HG02970 (cell line): ENCODE results near the gene CLCN3.
"Not testable (repeated sequence)": the region's sequence is repeated elsewhere in the genome, so short reads cannot be mapped to it uniquely, and the experiment has no call there.

Experiments used
- ATAC-seq: cut with Tn5 transposase; IDR thresholded peaks from one replicate; pipeline ENCODE4 v1.9.1; 2021; ENCODE audit warnings: mild to moderate bottlenecking, moderate library complexity, moderate number of reproducible peaks; ENCODE audit not compliant: unreplicated experiment, low FRiP score

CLCN3 gene

DNA sequence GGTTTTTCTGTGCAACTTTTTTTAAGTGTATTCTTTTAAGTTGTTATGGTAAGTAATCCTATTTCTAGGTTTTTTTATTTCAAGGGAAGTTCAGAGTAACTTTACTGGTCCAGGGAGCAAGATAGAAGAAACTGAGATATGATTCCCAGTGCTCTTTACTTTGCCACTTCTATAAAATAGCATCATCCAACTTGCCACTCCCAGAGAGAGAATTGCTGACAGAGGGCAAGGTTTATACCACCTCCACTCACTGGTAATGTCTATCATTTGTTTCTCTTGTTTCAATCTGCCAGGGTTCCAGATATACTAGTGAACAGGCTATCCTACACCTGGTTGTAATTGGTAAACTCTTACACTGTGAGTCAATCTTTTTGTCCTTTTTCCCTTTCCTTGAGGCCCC lies 3.5 kb upstream of the CLCN3 start:
- ATAC-seq = no peak

DNA sequence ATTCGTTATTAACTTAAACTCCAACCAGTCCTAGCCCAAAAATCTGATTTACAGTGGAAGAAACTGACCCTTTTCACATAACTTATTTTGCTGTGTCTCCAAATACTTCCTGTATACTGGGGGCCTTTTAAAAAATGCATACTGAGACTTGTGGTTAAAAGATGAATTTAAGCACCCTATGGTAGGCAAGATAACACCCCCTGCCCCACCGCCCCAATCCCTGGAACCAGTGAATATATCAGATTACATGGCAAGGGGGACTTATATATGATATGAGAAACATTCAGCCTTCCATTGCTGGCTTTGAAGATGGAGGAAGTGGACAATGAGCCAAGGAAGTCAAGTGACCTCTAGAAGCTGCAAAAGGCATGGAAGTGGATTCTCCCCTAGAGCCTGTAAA lies 3.1 kb upstream of the CLCN3 start:
- no peak for ATAC-seq

DNA sequence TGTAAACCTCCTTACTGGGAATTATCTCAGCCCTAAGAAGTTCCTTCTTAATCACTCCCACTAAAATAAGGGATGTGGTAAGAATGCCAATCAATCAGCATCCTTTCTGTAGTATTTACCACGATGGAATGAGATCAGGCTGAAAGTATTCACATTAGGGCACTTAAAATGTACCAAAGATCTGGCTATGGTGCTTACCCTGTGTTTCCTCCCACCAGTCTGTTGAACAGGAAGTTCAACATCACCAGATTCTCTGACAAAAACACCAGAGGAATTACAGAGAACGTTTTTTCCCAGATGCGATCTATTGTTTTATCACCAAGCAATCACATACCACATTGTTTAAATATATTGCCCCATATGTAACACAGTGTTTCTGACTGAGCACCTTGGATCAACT lies 2.1 kb upstream of the CLCN3 start:
- ATAC-seq = no peak

DNA sequence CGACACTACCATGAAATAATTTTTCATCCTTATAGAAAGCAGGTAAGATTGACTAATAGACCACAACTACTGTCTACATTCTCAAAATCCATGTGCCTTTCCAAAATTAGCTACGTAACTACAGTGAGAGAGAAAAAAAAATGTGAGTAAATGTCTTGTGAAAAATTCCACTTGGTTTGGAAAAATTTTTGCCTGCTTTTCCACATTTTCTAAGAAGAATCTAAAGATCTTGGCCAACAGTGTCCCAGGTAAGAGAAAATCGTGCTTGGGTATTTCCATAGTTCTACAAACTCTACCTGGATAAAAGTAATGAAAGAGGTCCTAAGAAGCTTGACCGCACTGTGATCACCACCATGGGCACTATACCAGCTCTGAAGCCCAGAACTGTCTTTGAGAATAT lies 1.4 kb upstream of the CLCN3 start:
- ATAC-seq = no peak

DNA sequence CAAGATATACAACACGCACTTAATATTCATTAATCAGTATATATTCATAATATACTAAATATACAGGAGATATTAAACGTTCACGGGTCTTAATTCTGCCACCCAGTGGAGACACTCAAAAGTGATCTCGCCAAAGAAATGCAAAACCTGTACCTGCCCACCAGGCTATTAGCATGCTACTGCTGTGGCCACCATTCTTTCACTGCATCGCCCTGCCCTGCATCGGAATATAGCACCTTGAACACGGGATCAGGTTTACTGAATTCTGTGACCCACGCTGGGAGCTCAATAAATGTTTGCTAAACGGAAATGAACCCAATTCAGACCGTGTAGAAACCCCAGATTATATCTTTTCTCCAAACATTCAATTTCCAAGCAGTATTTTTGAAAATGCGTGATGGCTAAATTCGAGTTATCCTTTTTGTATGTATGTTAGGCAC lies 840 bp upstream of the CLCN3 start:
- peak; percentile 32 for ATAC-seq

DNA sequence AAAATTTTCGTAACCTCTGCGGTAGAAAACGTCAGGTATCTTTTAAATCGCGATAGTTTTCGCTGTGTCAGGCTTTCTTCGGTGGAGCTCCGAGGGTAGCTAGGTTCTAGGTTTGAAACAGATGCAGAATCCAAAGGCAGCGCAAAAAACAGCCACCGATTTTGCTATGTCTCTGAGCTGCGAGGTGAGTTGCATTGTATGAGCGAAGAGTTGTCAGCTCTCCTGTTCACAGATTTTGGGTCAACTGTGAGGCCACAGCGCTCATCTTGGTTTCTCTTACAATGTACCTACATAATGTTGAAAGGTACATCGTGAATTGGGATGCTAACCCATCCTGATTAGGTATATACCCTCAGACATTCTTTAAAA lies 486 bp downstream of the CLCN3 start:
- no peak for ATAC-seq

DNA sequence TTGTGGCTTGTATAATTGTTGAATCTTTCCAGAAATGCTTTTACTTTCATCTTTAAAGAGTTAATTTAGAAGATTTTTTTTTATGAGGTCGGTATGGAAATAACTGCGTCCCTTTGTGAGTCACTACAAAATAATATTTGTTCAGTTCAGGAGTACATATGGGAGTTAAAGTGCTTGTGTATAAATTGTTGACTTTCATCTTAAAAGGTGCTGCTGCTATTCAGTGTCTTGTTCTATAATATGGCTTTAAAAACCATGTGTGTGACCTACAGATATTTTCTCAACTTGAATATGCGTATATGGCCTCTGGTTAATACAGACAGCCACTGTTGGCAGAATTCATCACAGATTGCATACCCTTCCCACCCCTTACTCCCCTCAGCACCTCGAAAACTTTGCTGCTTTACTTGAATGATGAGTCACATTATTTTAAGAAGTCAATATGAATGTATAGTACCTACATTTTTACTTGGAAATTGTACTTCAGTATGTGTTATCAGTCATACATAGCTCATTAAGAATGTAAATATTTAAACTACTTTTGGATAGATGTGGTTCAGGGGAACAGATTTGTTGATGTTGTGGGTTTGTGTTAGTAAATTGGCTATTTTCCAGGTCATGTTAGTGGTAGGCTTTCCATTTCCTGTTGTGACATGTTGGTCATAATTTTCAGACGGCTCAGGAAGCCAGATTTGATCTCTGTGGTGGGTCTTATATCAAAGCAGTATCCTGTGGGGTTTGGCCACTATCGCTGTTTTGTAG lies 1.5 kb downstream of the CLCN3 start:
- no peak for ATAC-seq

DNA sequence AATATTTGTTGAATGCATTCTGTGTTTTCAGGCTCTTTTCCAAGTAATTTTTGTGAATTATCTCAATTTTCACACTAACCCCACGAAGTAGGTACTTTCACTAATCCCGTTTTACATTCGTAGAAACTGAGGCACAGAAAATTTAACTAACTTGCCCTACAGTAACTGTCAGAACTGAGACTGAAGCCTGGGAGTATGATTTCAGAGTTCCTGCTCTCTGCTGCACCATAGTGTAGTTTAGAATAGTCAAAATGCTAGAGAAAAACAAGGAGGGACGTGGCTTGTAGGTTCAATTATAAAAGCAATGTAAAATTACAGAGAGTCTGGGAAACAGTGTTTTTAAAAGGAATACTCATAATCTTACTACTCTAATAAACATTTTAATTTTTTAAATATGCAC lies 2.2 kb downstream of the CLCN3 start:
- ATAC-seq = no peak

DNA sequence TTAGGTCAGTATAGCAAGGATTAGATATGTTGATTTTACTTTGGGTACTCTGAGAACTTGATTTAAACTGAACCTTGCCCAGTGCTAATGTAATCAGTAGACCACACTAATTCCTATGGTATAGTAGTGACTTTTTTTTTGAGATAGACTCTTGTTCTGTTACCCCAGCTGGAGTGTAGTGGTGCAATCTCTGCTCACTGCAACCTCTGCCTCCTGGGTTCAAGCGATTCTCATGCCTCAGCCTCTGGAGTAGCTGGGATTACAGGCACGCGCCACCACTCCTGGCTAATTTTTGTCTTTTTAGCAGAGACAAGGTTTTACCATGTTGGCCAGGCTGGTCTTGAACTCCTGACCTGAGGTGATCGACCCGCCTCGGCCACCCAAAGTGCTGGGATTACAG lies 3.6 kb downstream of the CLCN3 start:
- ATAC-seq = not testable (repeated sequence)

DNA sequence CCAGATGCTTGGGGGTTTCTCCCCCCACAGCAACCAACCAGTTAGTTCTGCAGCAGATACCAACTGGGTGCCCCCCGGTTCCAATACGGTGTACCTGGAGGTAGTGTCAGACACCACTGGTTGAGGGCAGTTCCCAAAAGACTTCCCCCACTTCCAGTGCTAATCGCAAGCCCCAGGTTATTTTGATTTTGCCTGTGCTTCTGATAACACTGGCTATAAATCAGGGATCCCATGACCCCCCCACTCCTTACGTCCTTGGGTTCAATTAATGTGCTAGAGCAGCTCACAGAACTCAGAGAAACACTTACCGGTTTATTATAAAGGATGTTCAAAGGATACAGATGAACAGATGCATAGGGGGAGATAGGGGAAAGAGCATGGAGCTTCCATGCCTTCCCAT lies 5.5 kb downstream of the CLCN3 start:
- no peak for ATAC-seq

DNA sequence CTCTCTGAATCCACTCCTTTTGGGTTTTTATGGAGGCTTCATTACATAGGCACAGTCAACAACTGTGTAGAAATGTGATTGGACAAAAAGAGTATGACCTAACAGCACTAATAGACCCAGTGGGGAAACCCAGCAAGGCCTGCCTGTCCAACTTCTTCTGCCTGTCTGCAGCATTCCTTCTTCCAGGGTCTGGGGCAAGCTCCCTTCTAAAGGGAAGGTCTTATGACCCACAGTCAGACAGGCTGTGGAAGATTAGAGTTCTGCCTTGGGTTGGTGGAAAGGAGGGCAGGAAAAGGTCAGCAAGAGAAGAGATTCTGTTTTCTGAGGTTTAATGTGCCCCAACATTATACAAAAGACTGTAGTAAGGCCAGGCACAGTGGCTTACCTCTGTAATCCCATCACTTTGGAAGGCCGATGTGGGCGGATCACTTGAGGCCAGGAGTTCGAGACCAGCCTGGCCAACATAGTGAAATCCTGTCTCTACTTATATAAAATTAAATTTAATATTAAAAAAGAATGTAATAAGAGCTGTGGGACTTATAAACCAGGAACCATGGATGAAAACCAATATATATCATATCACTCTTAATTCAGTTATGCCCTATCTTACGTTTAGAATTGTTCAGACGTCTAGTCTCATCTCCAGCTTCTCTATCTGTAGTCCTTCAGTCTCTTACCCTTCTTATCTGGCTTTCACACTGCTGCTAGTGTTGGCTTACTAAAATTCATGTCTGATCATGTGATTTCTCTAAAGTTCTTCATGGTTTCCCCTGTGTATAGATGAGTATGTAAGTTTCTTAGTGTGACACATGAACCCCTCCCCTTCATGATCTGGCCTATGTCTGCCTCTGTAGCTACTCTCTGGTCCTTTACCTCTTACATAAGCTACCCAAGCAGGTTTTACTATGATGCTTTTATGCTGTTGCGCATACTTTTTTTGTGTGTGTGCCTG lies 6.2 kb downstream of the CLCN3 start:
- ATAC-seq = no peak

DNA sequence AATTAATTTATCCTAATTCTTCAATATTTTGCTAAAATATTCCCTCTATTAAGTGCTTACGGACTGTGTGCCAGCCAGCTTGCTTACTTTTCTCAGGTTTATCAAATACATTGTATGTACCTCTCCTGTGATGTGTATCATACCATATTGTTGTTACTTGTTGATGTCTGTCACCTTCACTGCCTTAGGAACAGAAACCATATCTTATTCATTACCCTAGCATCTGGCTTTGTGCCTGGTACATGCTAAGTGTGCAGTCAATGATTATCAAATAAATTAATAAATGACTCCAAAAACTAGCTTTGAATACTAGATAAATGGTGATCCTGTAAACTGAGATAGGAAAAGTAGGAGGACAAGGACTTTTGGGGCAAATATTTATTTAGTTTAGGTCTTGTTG lies 6.9 kb downstream of the CLCN3 start:
- no peak for ATAC-seq

DNA sequence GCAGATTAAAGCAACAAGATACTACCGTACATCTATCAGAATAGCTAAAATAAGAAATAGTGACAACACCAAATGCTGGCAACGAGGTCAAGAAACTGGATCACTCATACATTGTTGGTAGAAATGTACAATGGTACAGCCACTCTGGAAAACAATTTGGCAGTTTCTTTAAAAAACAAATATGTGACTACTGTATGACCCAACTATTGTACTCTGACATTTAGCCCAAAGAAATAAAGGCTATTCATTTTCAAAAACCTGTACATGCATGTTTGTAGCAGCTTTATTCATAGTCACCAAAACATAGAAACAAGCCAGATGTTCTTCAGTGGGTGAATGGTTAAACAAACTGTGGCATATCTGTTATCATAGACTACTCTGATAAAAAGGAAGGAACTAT lies 8.2 kb downstream of the CLCN3 start:
- no peak for ATAC-seq

DNA sequence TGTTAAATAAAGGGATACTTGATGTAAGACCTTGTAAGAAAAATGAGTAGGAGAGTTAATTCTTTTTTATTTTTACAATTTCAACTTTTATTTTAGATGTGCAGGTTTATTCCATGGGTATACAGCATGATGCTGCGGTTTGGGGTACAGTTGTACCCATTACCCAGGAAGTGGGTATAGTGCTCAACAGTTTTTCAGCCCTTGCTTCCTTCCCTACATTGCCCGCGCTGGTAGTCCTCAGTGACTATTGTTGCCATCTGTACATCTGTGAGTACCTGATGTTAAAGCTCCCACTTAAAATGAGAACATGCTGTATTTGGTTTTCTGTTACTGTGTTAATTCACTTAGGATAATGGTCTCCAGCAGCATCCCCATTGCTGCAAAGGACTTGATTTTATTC lies 9.7 kb downstream of the CLCN3 start:
- ATAC-seq = no peak

DNA sequence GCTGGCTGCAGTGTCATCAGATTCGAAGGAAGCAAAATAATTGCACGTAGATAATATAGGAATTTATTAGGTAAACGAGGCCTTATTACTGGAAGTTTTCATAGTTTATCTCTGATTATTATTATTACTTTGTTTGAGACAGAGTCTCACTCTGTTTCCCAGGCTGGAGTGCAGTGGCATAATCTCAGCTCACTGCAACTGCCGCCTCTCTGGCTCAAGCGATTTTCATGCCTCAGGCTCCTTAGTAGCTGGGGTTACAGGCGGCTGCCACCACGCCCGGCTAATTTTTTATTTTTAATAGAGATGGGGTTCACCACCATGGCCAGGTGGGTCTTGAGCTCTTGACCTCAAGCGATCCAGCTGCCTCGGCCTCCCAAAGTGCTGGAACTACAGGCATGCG lies 12.5 kb downstream of the CLCN3 start:
- no peak for ATAC-seq

DNA sequence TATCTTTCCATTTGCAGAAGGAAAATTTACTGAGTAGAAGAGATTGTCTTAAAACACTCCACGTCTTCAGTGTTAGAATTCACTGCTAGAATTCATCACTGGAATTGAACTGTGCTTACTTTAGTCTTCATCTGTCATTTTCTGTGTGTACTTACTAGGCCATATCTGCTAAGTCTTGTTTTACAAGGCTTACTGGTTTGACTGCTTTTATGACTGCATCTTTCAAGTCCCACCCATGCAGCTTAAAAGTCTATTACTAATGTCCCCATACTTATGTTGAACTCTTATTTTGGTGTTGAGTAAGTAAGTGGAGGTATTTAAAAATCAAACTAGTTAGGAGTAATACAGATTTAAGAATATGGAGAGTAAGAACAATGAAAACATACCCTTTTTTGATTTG lies 14.6 kb downstream of the CLCN3 start:
- no peak for ATAC-seq

DNA sequence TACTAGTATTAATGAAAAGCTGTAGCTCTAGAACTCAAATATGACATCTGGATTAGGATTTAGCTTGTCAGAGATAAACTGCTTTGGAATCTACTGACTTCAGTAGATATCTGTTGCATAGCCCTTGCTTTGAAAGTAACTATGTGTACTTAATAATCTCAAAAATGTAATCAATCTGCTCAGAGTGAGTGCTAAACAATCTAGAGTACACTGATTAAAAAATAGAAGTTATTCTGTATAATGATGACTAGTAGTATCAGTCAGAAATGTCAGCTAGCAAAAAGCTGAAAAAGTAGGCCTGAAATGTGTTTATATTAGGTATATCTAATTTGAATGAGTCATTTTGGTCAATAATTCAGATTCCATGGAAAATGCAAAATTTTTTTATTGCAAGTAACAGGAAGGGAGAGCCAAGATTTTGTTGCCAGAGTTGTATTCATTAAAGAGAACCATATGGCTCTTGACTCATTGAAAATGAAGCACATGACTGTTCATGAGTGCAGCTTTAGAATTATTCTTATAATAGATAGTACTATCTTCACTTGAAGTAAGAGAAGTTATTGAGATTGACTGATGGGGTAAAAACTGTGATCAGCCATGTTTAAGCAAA lies 20.0 kb downstream of the CLCN3 start:
- ATAC-seq = no peak

DNA sequence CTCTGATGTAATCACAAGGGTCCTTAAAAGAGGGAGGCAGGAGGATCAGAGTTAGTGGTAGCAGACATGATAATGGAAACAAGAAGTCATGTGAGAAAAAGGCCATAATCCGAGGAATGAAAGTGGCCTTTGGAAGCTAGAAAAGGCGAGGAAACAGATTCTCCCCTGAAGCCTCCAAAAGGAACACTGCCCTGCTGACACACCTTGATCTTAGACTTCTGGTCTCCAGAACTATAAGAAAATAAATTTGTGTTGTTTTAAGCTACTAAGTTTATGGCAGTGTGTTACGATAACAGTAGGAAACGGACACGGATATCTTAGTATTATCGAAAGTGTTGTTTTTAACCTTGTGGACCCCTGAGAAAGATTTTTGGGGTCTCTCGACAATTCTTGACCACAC lies 24.4 kb downstream of the CLCN3 start:
- ATAC-seq = no peak

DNA sequence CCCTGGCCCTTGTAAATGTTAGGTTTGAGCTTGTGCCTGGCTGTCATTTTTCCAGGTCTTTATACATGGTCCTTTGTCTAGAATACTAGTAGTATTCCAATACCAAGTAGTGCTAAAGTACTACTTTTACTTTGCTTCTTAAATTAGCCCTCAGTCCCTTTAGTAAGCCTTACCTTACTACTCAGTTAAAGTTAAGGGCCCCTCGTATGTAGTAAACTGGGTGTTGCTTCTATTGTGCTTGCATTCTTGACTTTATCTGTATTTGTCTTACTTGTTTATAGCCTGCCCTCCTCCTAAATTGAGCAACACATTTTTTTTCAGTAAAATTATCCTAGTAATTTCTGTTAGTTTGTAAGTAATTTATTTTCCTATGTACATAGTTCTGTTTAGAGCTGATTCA lies 25.2 kb downstream of the CLCN3 start:
- ATAC-seq = no peak

DNA sequence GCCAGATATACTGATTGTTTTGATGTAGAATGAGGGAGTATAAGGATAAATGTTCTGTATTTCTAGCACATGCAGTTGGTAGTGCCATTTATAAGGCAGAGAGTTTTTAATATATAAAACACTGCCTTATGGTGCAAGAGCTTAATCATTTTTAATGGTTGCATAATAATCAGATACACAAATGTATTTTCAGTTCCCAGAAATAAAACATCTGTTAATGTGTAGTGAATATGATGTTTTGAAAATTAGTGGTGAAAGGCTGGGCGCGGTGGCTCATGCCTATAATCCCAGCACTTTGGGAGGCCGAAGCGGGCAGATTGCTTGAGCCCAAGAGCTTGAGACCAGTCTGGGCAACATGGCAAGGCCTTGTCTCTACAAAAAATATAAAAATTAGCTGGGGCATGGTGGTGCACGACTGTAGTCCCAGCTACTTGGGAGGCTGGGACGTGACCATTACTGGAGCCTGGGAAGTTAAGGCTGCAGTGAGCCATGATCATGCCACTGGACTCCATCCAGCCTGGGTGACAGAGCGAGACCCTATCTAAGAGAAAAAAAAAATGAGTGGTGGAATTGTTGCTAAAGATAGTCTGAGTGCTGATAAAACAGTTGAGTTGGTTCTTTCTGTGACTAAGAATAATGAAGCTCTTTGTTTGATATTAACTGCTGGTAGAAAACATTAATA lies 29.3 kb downstream of the CLCN3 start:
- no peak for ATAC-seq
